ENCODE measurements around the gene WDR64.
A peak's percentile ranks its signal among the peaks of the same experiment; 100 is the strongest.

The WDR64 gene

GRCh38 chr1:241615043-241615974 lies 36.8 kb upstream of the WDR64 start:
- no peak for TF ChIP-seq CTCF (IDR thresholded peaks at IDR 0.05; ENCODE audit: low read depth, low read length)
- no peak overlapping the region for H3K4me3 ChIP-seq (ENCODE audit: low read depth, low read length)

- no peak for TF ChIP-seq CTCF (IDR thresholded peaks at IDR 0.05; ENCODE audit: low read depth, low read length)
- no peak overlapping the region for H3K4me3 ChIP-seq (ENCODE audit: low read depth, low read length)
Measured at GRCh38 chr1:241617426-241617825, 34.7 kb upstream of the WDR64 start.

- TF ChIP-seq CTCF (IDR thresholded peaks at IDR 0.05; ENCODE audit: low read depth, low read length) = no peak
- no peak overlapping the region for H3K4me3 ChIP-seq (ENCODE audit: low read depth, low read length)
Measured at GRCh38 chr1:241622669-241623068, 29.4 kb upstream of the WDR64 start.

GRCh38 chr1:241624935-241625334 lies 27.1 kb upstream of the WDR64 start:
- no peak overlapping the region for H3K4me3 ChIP-seq (ENCODE audit: low read depth, low read length)
- no peak for TF ChIP-seq CTCF (IDR thresholded peaks at IDR 0.05; ENCODE audit: low read depth, low read length)

DNA sequence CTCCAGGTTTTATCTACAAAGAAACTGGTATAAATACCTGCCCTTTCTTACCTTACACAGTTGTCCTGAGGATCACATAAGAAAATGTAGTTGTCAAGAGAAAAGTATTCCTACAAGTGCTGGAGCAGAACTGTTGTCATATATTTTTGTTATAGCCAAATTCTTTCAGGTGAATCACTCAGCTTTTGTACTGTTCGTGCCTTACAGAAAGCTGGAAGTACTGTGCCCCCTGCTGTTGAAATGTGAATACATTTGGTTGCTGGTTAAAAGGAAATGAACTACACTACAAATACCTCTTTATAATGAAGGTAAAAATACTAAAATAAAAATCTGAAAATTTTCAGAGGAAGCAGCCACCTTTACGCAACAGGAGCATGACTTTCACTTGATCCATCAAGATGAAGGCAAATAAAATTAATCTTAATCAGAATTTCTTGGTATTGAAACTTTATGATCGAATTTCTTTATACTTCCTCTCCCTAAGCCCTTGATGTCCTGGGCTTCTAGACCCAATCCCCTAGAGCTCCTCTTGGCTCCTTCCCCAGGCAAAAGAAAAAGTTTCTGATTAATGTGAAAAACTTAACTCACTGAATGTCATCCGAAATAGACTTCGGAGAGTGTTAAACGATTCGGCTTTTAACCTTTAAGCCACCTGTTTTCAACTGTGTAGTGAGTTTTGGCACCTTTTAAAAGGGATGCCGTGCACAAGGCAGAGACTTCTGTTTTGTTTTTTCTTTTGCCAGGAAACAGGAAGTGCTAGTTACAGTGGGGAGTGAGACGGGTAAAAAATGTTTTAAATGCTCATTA lies 24.4 kb upstream of the WDR64 start:
- no peak overlapping the region for H3K4me3 ChIP-seq (ENCODE audit: low read depth, low read length)
- TF ChIP-seq CTCF (IDR thresholded peaks at IDR 0.05; ENCODE audit: low read depth, low read length) = peak; percentile 38; the same call in 1 of the 2 replicates

DNA sequence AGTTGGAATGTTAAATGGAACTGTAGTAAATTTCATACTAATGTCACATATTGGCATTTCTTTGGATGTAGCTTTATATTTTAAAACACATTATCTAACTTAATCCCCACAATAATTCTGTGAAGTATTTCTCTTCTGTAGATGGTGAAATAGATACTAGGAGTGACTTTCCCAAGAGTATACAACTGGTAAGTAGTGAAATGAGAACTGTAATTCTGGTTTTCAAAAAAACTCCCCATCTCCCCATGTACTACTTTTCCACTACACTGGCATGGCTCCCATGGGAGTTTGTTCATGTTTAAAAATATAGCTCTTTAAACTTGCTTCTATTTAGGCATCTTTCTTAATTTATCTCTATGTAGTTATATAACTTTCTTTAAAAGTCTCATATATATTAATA lies 22.1 kb upstream of the WDR64 start:
- H3K4me3 ChIP-seq (ENCODE audit: low read depth, low read length) = no peak overlapping the region
- no peak for TF ChIP-seq CTCF (IDR thresholded peaks at IDR 0.05; ENCODE audit: low read depth, low read length)

GRCh38 chr1:241630476-241630875 lies 21.6 kb upstream of the WDR64 start:
- no peak overlapping the region for H3K4me3 ChIP-seq (ENCODE audit: low read depth, low read length)
- TF ChIP-seq CTCF (IDR thresholded peaks at IDR 0.05; ENCODE audit: low read depth, low read length) = no peak
